ENCODE data around the gene PKNOX2.

The PKNOX2 gene

DNA sequence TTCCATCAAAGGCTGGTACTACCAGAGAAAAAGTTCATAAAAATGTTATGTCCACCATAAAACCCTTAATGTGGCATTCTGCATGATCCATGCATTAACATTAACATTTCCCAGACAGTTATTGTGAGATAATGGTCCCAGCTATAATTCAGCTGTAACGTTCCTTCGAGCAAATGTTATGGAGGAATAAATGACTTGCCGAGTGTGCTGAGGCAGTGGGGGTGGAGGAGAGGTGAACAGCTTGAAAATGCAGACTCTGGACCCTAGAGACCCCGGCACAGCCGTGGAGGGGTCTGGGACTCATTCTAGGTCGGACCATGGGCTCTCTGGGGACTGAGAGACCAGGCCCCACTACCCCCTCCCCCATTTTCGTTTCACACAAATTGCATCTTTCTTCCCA, 141.9 kb downstream of the PKNOX2 start:
- no peak for DNase-seq
- Mint-ChIP-seq H3K27ac (no peak overlapping the region), H3K27me3 (peaks cover 2% of the 10 kb centered on the region), H3K4me3 (no peak overlapping the region), H3K9me3 (no peaks in the 10 kb centered on the region), H3K36me3 (ENCODE audit: low read depth) (no peaks in the 10 kb centered on the region), H3K4me1 (ENCODE audit: low read depth) (no peaks in the 10 kb centered on the region)

DNA sequence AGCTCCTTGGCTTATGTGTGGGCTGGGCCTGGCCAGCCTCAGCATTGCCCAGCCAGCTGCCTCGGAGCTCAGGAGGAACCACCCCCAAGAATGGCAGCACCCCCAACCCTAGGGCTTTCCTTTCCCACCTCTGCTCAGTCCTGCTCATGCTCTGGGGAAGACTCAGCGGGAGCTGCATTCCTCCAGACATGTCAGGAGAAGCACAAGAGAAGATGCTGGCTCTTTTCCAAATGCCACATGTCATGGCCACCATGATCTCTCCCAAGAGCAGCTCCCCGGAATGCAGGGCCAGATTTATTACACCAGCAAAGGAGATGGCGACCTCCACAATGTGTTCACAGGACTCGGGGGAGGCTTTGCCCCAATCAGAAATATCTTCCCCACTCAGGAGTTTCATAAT, 143.7 kb downstream of the PKNOX2 start:
- H3K27me3 Mint-ChIP-seq: peaks cover 14% of the 10 kb centered on the region
- no peaks in the 10 kb centered on the region for H3K4me1 Mint-ChIP-seq (ENCODE audit: low read depth)
- no peak overlapping the region for H3K4me3 Mint-ChIP-seq
- H3K27ac Mint-ChIP-seq: no peak overlapping the region
- no peaks in the 10 kb centered on the region for H3K36me3 Mint-ChIP-seq (ENCODE audit: low read depth)
- DNase-seq: no peak
- no peaks in the 10 kb centered on the region for H3K9me3 Mint-ChIP-seq

DNA sequence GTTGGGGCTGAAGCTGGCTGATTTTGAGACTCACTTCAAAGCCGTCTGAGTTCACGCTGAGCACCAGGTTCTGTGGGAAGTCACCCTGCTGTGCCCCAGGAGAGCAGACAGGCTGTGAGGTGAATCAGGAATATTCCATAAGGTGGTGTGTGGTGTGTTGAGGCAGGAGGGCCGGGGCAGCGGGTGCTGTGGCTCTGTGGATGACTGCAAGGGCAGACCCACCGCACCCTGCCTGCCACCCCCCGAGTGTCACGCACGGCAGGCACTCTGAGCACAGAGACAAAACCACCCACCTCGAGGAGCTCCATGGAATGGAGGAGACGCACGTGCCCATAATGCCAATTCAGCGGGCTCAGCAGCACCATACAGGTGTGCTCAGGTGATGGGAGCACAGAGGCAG, 147.8 kb downstream of the PKNOX2 start:
- Mint-ChIP-seq H3K27ac (no peak overlapping the region), H3K4me1 (ENCODE audit: low read depth) (no peaks in the 10 kb centered on the region), H3K27me3 (peaks cover 17% of the 10 kb centered on the region), H3K4me3 (no peak overlapping the region), H3K9me3 (no peaks in the 10 kb centered on the region), H3K36me3 (ENCODE audit: low read depth) (no peaks in the 10 kb centered on the region)
- DNase-seq: no peak

DNA sequence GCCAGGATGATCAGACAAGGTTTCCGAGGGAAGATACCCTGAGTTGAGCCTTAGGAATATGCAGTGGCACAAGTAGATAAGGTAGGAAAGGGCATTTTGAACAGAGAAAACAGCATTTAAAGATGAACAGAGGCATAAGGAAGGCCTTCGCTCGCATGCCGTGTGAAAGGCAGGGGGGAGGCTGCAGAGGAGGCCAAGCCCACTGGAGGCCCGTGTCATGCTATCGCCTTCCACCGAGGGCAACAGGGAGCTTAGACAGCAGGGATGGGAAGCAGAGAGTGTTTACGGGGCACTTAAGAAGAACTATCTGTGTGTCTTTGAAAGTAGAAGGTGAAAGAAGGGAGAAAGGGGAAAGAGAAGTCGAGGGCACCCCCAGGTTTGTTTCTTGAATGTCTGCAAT, 148.3 kb downstream of the PKNOX2 start:
- H3K27me3 Mint-ChIP-seq: peaks cover 17% of the 10 kb centered on the region
- no peak for DNase-seq
- no peaks in the 10 kb centered on the region for H3K4me1 Mint-ChIP-seq (ENCODE audit: low read depth)
- no peaks in the 10 kb centered on the region for H3K36me3 Mint-ChIP-seq (ENCODE audit: low read depth)
- H3K27ac Mint-ChIP-seq: no peak overlapping the region
- no peaks in the 10 kb centered on the region for H3K9me3 Mint-ChIP-seq
- H3K4me3 Mint-ChIP-seq: no peak overlapping the region

DNA sequence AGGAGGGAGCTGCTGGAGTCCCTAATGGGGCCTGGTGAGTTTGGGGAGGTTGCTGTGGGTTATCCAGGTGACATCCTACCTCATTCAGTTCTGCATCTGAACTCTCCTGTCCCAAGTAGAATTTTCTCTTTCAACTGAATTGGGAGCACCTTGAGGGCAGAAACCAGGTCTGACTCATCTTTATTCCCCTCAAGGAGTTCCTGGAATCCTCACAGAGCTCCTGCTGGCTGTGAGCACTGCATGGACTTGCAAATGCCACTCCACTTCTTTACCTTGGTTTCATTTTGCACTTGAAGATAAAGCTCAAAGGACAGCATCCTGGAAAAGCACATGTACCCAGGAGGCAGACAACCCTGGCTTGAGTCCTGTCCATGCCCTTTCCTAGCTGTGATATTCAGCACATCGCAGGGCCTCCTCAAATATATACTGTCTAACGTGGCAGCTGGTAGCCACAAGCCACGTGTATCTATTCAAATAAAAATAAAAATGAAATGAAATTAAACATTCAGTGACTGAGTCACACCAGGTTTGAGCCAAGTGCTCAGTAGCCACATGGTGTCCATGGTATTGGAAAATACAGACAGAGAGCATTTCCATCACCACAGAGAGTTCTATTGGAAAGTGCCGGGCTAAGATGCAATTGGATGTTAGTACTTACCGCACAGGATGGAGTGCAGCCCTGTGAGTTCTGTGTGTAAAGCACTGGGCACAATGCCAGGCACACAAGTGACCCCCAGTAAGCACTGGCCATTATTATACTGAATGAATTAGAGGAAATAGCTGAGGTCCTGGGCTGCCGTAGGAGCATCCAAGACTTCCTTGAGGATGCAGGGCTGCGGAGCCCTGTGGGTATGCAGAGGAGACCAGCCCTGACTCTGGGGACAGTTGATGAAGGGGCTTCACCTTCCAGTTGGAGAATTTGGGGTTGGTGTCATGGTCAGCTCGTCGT, 149.0 kb downstream of the PKNOX2 start:
- no peak for DNase-seq
- Mint-ChIP-seq H3K27me3 (peaks cover 20% of the 10 kb centered on the region), H3K36me3 (ENCODE audit: low read depth) (no peaks in the 10 kb centered on the region), H3K4me1 (ENCODE audit: low read depth) (no peaks in the 10 kb centered on the region), H3K27ac (no peak overlapping the region), H3K9me3 (no peaks in the 10 kb centered on the region), H3K4me3 (no peak overlapping the region)

DNA sequence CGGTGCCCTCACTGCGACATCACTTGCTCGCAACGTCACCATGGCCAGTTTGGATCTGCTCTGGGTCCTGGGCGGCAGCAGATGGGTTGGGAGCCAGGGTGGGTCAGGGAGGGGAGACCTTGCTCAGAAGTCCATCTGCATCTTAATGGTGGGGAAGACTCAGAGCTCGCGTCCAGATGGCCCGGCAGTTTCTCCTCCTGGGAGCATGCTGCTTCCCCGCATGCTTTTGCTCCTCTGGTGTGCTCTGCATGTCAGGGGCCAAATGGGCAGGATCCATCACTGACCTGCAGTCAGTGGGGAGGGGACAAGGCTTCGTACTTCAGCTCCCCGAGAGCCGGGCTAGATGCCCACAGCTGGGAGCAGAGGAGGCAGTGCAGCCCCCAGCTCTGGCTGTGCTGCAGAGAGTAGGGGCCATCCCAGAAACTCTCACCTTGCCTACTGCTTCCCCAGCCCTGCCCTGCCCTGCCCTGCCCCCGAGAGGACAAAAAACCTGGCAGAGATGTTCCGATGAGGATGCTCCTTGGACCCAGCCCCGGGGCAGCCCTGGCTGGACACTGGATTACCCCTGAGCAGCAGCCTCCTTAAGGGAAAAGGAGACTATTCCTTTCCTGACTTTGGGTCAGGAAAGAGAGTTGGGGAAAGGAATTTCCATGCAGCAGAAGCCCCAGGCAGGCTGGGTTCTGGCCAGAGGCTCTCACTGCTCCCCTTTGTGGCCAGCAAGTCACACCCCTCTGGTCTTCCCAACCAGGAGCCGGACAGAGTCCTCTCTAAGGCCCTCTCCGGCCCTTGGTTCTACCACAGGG, 149.9 kb downstream of the PKNOX2 start:
- Mint-ChIP-seq H3K27me3 (peaks cover 25% of the 10 kb centered on the region), H3K4me1 (ENCODE audit: low read depth) (no peaks in the 10 kb centered on the region), H3K4me3 (no peak overlapping the region), H3K36me3 (ENCODE audit: low read depth) (no peaks in the 10 kb centered on the region), H3K9me3 (no peaks in the 10 kb centered on the region), H3K27ac (no peak overlapping the region)
- no peak for DNase-seq

DNA sequence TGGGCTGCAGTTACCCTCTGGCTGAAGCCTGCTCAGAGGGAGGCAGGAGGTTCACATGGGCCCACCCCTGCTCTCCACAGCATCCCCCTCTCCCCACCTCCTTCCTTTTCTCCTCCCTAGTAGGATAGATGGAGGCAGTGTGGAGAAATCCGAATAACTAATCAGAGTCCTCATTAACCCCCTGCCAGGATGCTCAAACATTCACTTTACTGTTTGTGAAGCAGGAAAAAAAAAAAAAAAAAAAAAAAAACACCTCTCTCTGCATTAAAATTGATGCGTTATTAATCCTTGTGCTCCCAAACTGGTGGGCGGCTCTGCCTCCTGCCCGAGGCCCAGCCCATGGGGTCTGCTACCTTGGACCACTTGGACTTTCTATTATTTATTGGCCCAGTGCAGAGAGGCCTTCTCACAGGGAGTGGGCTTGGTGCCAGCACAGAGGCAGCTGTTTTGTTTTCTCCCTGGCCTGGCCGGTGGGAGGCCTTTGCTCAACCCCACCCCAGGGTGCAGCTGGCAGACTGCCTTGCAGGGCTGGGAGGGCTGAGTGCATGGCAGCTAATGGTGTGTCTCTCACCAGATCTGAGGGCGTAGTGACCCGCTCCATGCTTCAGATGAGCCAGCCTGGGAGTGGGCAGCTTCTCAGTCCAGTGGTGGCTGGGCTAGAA, 150.7 kb downstream of the PKNOX2 start:
- Mint-ChIP-seq H3K36me3 (ENCODE audit: low read depth) (no peaks in the 10 kb centered on the region), H3K4me1 (ENCODE audit: low read depth) (no peaks in the 10 kb centered on the region), H3K27me3 (peaks cover 32% of the 10 kb centered on the region), H3K4me3 (no peak overlapping the region), H3K27ac (no peak overlapping the region), H3K9me3 (no peaks in the 10 kb centered on the region)
- no peak for DNase-seq

DNA sequence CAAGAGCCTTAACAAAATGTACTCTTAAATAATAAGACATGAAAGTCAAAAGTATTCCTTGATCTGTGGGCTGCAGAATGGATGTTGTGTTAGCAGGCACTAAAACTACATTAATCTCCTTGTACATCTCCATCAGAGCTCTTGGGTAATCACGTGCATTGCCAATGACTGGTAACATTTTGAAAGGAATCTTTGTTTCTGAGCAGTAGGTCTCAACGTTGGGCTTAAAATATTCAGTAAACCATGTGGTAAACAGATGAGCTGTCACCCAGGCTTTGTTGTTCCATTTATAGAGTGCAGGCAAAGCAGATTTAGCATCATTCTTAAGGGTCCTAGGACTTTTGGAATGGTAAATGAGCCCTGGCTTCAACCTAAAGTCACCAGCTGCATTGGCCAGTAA, 152.9 kb downstream of the PKNOX2 start:
- H3K27me3 Mint-ChIP-seq: peaks cover 44% of the 10 kb centered on the region
- H3K4me3 Mint-ChIP-seq: no peak overlapping the region
- no peak for DNase-seq
- no peak overlapping the region for H3K27ac Mint-ChIP-seq
- H3K36me3 Mint-ChIP-seq (ENCODE audit: low read depth): no peaks in the 10 kb centered on the region
- H3K4me1 Mint-ChIP-seq (ENCODE audit: low read depth): no peaks in the 10 kb centered on the region
- H3K9me3 Mint-ChIP-seq: no peaks in the 10 kb centered on the region

DNA sequence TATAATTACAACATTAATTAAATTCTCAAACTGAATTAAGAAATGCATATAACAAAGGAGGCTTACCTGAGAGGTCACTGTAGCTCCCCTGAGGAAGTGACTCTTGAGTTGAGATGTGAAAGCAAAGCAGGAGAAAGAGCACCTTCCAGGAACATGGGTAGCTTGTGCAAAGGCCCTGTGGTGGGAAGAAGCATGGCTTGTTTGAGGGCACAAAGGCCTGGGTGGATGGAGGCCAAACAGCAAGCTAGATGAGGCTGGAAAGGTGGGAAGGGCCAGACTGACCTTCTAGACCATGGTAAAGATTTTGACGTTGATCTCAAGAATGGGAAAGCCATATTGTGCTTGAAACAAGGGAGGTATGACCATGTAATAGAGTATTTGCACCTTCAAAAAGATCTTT, 155.1 kb downstream of the PKNOX2 start:
- Mint-ChIP-seq H3K9me3 (no peaks in the 10 kb centered on the region), H3K4me1 (ENCODE audit: low read depth) (no peaks in the 10 kb centered on the region), H3K4me3 (no peak overlapping the region), H3K36me3 (ENCODE audit: low read depth) (no peaks in the 10 kb centered on the region), H3K27ac (no peak overlapping the region), H3K27me3 (peaks cover 47% of the 10 kb centered on the region)
- DNase-seq: no peak

DNA sequence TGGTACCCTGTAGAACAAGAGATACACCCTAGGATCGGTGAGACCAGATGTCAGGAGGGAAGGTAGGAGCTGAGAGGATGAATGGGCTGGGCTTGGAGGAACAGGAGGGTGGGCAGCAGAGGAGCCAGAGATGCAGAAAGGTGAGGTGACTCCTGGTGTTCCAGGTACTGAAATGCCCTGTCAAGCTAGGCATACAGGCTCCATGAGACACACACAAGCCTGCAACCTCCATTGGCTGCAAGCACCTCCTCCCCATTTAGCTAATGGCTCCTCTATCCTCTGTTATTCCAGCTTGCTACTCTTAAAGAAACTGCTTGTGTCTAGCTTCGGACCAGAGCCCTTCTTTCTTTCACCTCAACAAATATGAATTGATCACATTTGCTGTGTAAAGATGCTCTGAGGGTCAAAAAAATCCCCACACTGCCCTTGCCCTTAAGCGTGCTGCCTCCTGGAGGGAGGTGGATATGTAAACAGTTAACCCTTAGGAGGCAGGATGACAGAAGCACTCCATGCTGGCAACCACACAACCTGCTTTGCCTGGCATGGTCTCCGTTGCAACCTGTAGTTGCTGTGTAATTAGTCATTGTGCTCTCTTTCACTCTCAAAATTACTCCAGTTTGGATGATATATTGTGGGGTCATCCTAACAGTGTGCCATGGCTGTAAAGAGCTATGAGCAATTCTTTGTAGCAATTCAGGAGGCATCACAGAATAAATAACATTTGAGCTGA, 156.0 kb downstream of the PKNOX2 start:
- Mint-ChIP-seq H3K4me3 (no peak overlapping the region), H3K9me3 (no peaks in the 10 kb centered on the region), H3K27me3 (peaks cover 47% of the 10 kb centered on the region), H3K27ac (no peak overlapping the region), H3K4me1 (ENCODE audit: low read depth) (no peaks in the 10 kb centered on the region), H3K36me3 (ENCODE audit: low read depth) (no peaks in the 10 kb centered on the region)
- no peak for DNase-seq

DNA sequence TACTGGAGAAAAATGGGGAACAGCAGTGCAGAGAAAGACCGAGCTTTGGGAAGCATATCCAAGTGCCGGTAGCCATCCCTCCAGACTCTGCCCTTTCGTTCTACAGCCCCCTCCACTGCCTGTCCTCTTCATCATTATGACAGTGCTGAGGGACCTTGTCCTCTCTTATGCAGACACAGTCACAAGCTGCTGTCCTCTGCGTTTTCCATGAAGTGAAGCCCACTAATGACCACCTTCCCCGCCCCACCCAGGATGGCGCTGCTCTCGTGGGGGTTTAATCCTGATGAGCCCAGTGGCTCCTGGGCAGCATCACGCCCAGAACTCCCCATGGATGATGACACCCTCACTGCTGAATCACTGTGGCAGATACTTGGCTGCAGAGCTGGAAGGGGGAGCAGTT, 157.7 kb downstream of the PKNOX2 start:
- H3K27ac Mint-ChIP-seq: no peak overlapping the region
- peaks cover 56% of the 10 kb centered on the region for H3K27me3 Mint-ChIP-seq
- no peaks in the 10 kb centered on the region for H3K4me1 Mint-ChIP-seq (ENCODE audit: low read depth)
- no peaks in the 10 kb centered on the region for H3K36me3 Mint-ChIP-seq (ENCODE audit: low read depth)
- H3K9me3 Mint-ChIP-seq: no peaks in the 10 kb centered on the region
- no peak overlapping the region for H3K4me3 Mint-ChIP-seq
- DNase-seq: no peak

DNA sequence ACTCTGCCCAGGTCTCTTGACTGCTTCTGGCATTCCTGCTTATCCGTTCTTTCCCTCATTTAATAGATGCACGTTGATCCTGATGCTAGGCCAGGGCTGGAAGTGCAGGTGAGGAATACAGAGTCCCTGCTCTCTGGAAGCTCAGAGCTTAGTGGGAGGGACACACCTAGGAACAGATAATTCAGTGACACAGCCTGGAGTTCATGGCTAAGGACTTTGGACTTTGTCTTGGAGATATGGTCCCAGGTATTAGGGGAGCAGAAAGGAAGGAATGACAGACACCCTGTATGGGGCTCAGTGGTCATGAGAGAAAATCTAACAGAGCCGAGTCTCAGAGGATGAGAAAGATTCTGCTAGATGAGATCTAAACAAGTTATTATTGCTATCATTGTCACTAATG, 160.6 kb downstream of the PKNOX2 start:
- Mint-ChIP-seq H3K4me1 (ENCODE audit: low read depth) (peaks cover 3% of the 10 kb centered on the region), H3K36me3 (ENCODE audit: low read depth) (no peaks in the 10 kb centered on the region), H3K4me3 (no peak overlapping the region), H3K9me3 (no peaks in the 10 kb centered on the region), H3K27me3 (peaks cover 59% of the 10 kb centered on the region), H3K27ac (no peak overlapping the region)
- DNase-seq: no peak

DNA sequence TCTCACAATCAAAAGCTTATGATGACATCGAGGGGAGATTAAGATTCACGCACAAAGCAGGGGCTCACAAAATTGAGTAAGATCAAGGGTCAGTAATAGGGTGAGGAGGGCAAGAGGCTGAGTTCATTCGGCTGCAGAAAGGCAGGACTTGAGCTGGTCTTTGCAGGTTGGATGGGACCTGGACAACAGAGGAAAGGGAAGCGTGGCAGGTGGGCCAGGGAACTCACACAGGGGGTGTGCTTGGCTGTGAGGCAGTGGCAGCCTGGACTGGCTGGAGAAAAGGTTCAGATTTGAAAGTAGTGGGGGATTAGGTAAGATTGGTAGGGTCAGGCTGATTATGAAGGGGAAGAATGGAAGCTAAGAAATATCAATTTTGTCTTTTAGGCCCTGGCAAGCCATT, 161.6 kb downstream of the PKNOX2 start:
- no peak for DNase-seq
- Mint-ChIP-seq H3K4me3 (no peak overlapping the region), H3K27me3 (peaks cover 55% of the 10 kb centered on the region), H3K36me3 (ENCODE audit: low read depth) (no peaks in the 10 kb centered on the region), H3K27ac (no peak overlapping the region), H3K9me3 (no peaks in the 10 kb centered on the region), H3K4me1 (ENCODE audit: low read depth) (peaks cover 3% of the 10 kb centered on the region)

DNA sequence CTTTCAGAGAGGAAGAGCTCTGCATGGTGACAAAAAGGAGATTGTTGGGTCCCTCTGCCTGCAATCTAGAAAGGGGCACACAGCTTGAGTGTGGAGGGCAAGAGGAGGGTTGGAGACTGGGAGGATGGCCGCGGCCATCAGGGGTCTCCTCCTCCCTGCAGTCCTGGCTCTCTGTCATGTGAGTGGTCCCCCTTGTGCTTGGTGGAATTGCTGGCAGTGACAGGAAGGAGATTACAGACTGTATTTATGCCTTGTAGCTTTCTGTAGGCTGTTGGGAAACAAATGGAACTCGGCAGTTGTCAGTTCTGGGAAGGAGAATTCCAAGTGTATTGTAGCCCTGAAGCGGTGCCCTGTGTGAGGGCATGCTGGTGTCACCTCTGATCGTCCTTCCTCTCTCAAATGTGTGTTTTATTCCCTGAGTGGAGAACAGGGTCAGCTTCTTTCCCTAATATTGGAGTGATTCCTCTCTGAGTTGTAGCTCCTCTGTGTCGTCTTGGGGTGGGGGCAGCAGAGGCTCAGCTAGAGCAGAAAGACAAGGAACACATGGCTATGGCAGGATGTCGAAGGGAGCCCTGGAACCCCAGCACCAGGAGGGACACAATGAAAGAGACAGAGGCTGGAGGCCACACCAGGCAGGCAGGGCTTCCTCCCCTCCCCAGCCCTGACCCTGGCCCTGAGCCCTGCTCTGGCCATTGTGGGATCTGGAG, 163.1 kb downstream of the PKNOX2 start:
- Mint-ChIP-seq H3K27ac (no peak overlapping the region), H3K36me3 (ENCODE audit: low read depth) (no peaks in the 10 kb centered on the region), H3K4me3 (no peak overlapping the region), H3K27me3 (peaks cover 44% of the 10 kb centered on the region), H3K4me1 (ENCODE audit: low read depth) (peaks cover 3% of the 10 kb centered on the region), H3K9me3 (no peaks in the 10 kb centered on the region)
- DNase-seq: no peak
